ENCODE results near the gene RBPJ. TPM values are rescaled to one million over a fixed set of nuclear protein-coding genes. Genes with fewer than 3 reads are reported as not detected.

Gene RBPJ
- polyA plus RNA-seq, 3 donors: 75.3 to 177 (median 128) TPM

DNA sequence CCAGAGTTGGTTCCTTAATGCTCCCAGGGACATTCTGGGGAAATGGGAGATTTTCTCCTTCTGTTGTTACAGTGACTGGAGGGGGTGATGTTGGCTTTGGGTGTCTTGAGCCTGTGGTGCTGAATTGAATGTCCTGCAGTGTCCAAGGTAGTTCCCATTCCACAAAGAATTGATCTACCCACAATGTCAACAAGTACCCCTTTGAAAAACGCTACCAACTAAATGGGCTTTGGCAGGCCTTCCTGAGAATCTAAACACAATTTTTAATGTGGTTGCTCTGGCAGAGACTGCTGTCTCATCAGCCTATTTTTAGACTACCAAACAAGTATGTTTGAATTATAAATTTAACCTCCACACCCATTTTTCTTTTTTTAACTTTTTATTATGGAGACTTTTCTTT is 100.1 kb downstream of the RBPJ start:
- H3K9ac ChIP-seq (ENCODE audit: insufficient read depth, low read length, poor library complexity, severe bottlenecking): no peak overlapping the region
- H3K4me2 ChIP-seq (replicated peaks; ENCODE audit: extremely low read depth, low read length, poor library complexity, severe bottlenecking): no peak overlapping the region
- no peak overlapping the region for H3K4me3 ChIP-seq (replicated peaks in 1 of 3; ENCODE audit: low read depth in 2 of 3, low read length in 3 of 3)
- H4K20me1 ChIP-seq (ENCODE audit: insufficient read depth, low read length): peaks cover 51% of the 10 kb centered on the region
- no CpG with 5 or more reads among the region's 1 CpG for WGBS (ENCODE audit: insufficient coverage)
- peaks cover 0 to 4% (median 0%) of the 10 kb centered on the region in 3 donors for H3K27me3 Mint-ChIP-seq (ENCODE audit: low read depth in 3 of 3)
- no peaks in the 10 kb centered on the region for H3K4me1 ChIP-seq (ENCODE audit: control insufficient read depth in 1 of 2, insufficient read depth in 2 of 2, low read length in 2 of 2)
- no peaks in the 10 kb centered on the region for H3K27me3 ChIP-seq (ENCODE audit: control insufficient read depth in 2 of 2, insufficient read depth in 2 of 2, low read length in 2 of 2)
- no peak overlapping the region for H3K27ac Mint-ChIP-seq
- peaks cover 59 to 88% of the 10 kb centered on the region in 2 donors for H3K36me3 ChIP-seq (replicated peaks in 1 of 2; ENCODE audit: control insufficient read depth in 1 of 2, insufficient read depth in 2 of 2, low read length in 2 of 2)
- no peak for TF ChIP-seq CTCF (IDR thresholded peaks at IDR 0.05)
- no peak for DNase-seq
- H2AFZ ChIP-seq (ENCODE audit: insufficient read depth, low read depth, low read length, poor library complexity, severe bottlenecking): no peak overlapping the region
- no peaks in the 10 kb centered on the region for H3K9me3 ChIP-seq (replicated peaks in 1 of 2; ENCODE audit: control insufficient read depth in 1 of 2, insufficient read depth in 1 of 2, low read length in 2 of 2)
- H3K4me1 Mint-ChIP-seq: no peaks in the 10 kb centered on the region
- H3K36me3 Mint-ChIP-seq: peaks cover 59 to 71% of the 10 kb centered on the region in 2 donors
- no peak overlapping the region for H3K4me3 Mint-ChIP-seq
- H3K27ac ChIP-seq (ENCODE audit: low read depth in 1 of 2, low read length in 2 of 2): no peak overlapping the region
- H3K9me3 Mint-ChIP-seq: peaks cover 0 to 4% (median 0%) of the 10 kb centered on the region in 7 donors
- intact Hi-C loops (cut with micrococcal nuclease): no loop called here
- peaks cover 4% of the 10 kb centered on the region for H3K79me2 ChIP-seq (ENCODE audit: insufficient read depth, low read length)

DNA sequence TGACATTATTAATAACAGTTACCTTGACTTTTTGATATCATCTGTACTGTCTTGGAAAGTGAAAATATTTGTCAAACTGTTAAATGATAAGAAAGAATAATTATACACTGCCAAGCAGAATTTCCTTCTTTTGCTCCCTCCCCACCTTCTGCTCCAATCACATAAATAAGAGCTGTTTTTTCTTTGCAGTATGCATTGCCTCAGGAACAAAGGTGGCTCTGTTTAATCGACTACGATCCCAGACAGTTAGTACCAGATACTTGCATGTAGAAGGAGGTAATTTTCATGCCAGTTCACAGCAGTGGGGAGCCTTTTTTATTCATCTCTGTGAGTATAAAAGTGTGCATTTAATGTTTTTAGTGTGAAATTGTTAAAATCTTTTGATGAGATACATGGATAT is 103.3 kb downstream of the RBPJ start:
- intact Hi-C loops (cut with micrococcal nuclease): no loop called here
- WGBS (ENCODE audit: insufficient coverage): 100% methylated on average over 1 of the region's 2 CpGs
- H3K4me3 ChIP-seq (replicated peaks in 1 of 3; ENCODE audit: low read depth in 2 of 3, low read length in 3 of 3): no peak overlapping the region

More for the DNA sequence above, 103.3 kb downstream of the RBPJ start:
- Histone ChIP-seq H2AFZ (ENCODE audit: insufficient read depth, low read depth, low read length, poor library complexity, severe bottlenecking) (no peak overlapping the region), H4K20me1 (ENCODE audit: insufficient read depth, low read length) (peaks cover 31% of the 10 kb centered on the region), H3K27me3 (ENCODE audit: control insufficient read depth in 2 of 2, insufficient read depth in 2 of 2, low read length in 2 of 2) (no peaks in the 10 kb centered on the region), H3K4me2 (replicated peaks; ENCODE audit: extremely low read depth, low read length, poor library complexity, severe bottlenecking) (no peak overlapping the region), H3K36me3 (replicated peaks in 1 of 2; ENCODE audit: control insufficient read depth in 1 of 2, insufficient read depth in 2 of 2, low read length in 2 of 2) (peaks cover 79 to 91% of the 10 kb centered on the region in 2 donors), H3K9ac (ENCODE audit: insufficient read depth, low read length, poor library complexity, severe bottlenecking) (no peak overlapping the region), H3K79me2 (ENCODE audit: insufficient read depth, low read length) (no peaks in the 10 kb centered on the region), H3K27ac (ENCODE audit: low read depth in 1 of 2, low read length in 2 of 2) (no peak overlapping the region), H3K9me3 (replicated peaks in 1 of 2; ENCODE audit: control insufficient read depth in 1 of 2, insufficient read depth in 1 of 2, low read length in 2 of 2) (no peaks in the 10 kb centered on the region), H3K4me1 (ENCODE audit: control insufficient read depth in 1 of 2, insufficient read depth in 2 of 2, low read length in 2 of 2) (no peaks in the 10 kb centered on the region)
- H3K4me1 Mint-ChIP-seq: no peaks in the 10 kb centered on the region
- H3K36me3 Mint-ChIP-seq: peaks cover 71 to 83% of the 10 kb centered on the region in 2 donors
- no peak for TF ChIP-seq CTCF (IDR thresholded peaks at IDR 0.05)
- DNase-seq: no peak
- peaks cover 0 to 2% (median 0%) of the 10 kb centered on the region in 3 donors for H3K27me3 Mint-ChIP-seq (ENCODE audit: low read depth in 3 of 3)
- no peak overlapping the region for H3K4me3 Mint-ChIP-seq
- H3K9me3 Mint-ChIP-seq: peaks cover 0 to 4% (median 0%) of the 10 kb centered on the region in 7 donors
- H3K27ac Mint-ChIP-seq: no peak overlapping the region
